ENCODE results near the gene ERMAP.

DNA sequence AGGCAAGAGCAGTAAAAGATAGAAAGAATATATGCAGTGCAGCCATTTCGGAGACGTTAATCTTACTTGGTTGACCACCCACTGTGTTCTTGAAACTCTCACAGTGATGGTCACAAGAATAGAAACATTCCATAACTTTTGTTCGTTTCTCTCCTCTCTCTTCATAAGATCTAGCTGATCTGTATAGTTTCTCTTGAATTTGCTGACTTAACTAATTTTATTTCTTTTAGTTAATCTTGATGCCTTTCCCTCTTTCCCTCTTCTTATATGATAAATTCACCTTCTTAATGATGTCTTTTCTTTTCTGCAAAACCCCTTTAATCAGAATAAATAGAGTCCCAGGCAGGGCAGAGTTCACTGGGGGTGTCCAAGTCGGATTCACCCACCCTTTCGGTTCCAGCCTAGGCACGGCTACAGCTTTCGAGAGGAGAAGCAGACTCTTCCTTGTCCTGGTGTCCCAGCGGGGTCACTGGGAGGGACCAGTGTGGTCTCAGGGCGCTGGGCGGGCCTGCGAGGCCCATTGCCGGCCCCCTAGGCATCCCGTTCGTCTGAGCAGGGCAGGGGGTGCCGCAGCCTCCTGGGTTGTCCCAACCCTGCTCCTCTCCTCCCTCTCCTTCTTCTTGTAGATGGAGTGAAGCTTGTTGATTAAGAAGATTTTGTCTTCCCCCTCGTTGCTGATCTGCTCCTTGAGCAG, 69.3 kb downstream of the ERMAP start:
- TF ChIP-seq, protein P1, sequence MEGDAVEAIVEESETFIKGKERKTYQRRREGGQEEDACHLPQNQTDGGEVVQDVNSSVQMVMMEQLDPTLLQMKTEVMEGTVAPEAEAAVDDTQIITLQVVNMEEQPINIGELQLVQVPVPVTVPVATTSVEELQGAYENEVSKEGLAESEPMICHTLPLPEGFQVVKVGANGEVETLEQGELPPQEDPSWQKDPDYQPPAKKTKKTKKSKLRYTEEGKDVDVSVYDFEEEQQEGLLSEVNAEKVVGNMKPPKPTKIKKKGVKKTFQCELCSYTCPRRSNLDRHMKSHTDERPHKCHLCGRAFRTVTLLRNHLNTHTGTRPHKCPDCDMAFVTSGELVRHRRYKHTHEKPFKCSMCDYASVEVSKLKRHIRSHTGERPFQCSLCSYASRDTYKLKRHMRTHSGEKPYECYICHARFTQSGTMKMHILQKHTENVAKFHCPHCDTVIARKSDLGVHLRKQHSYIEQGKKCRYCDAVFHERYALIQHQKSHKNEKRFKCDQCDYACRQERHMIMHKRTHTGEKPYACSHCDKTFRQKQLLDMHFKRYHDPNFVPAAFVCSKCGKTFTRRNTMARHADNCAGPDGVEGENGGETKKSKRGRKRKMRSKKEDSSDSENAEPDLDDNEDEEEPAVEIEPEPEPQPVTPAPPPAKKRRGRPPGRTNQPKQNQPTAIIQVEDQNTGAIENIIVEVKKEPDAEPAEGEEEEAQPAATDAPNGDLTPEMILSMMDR (IDR thresholded peaks at IDR 0.05; ENCODE audit: low read depth, low read length), result no peak
- TF ChIP-seq POLR2A (IDR thresholded peaks at IDR 0.05; ENCODE audit: extremely low read depth, insufficient read length) (no peak), MYC (IDR thresholded peaks at IDR 0.05; ENCODE audit: low read depth, low read length) (no peak)

Data from NB4 (cell line).